B cell (primary cell): ENCODE data around the gene HOXC6.

Experiments used
- EZH2 ChIP-seq: IDR thresholded peaks from 2 replicates; pipeline ENCODE4 v1.6.1; 2012; ENCODE audit warnings: borderline replicate concordance, low read depth, mild to moderate bottlenecking, moderate library complexity, low read length; ENCODE audit not compliant: insufficient read depth, poor library complexity, severe bottlenecking
- TF ChIP-seq, protein P1 (sequence below): fragments of 200-600 bp; IDR thresholded peaks from one replicate; pipeline ENCODE4 v1.8.0; 2022; ENCODE audit warnings: antibody characterized with exemption, mild to moderate bottlenecking

DNA sequence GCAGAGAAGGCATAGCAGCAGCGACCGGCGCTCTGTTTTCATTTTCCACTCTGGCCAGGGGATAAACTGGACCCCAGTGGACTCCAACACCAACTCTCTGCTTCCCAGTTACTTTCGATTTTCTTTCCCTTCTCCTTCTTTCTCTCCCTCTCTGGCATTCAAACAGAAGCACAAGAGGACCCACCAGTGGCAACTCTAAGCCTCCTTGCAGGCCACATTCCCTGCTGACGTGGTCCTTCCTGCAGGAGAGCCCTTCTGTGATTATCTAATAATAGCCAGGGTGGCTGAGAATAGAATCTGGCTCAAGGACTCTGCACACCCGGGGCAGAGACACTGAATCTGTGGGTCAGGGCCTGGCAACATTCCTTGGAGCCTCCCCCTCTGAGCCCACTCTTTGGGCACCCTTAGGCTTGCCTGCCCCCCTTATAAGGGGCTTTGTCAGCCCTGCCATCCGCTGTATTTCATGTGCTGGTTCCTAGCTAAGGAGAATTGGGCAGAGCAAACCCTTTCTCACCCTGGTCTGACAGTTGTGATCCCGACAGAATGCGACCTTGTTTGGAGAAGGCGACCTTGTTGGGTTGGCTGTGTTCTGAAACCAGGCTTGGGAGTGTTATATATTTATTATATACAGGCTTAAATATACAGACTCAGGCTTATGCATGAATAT lies 8.2 kb upstream of the HOXC6 start:
- TF ChIP-seq, protein P1, sequence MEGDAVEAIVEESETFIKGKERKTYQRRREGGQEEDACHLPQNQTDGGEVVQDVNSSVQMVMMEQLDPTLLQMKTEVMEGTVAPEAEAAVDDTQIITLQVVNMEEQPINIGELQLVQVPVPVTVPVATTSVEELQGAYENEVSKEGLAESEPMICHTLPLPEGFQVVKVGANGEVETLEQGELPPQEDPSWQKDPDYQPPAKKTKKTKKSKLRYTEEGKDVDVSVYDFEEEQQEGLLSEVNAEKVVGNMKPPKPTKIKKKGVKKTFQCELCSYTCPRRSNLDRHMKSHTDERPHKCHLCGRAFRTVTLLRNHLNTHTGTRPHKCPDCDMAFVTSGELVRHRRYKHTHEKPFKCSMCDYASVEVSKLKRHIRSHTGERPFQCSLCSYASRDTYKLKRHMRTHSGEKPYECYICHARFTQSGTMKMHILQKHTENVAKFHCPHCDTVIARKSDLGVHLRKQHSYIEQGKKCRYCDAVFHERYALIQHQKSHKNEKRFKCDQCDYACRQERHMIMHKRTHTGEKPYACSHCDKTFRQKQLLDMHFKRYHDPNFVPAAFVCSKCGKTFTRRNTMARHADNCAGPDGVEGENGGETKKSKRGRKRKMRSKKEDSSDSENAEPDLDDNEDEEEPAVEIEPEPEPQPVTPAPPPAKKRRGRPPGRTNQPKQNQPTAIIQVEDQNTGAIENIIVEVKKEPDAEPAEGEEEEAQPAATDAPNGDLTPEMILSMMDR, result no peak
- no peak for TF ChIP-seq EZH2
